K562 (cell line): ENCODE measurements around the gene TMSB15B. TPM values are rescaled to one million over a fixed set of nuclear protein-coding genes. Genes with fewer than 3 reads are reported as not detected.
A peak's percentile ranks its signal among the peaks of the same experiment; 100 is the strongest.
"Not testable (repeated sequence)": the region's sequence is repeated elsewhere in the genome, so short reads cannot be mapped to it uniquely, and the experiment has no call there.

Experiments
- ATAC-seq: fragments of 200-7000 bp; cut with Tn5 transposase; 3 replicates; pipeline ENCODE4 v1.9.1; 2020; ENCODE audit warnings: moderate library complexity
- Bru-seq: library from RNA; stranded (reverse); fragments of 400-500 nt; gene quantifications from one replicate; lab custom pipeline; 2021; lab: Mats Ljungman, UMichigan
- BruChase-seq, 2 experiments: library from RNA; stranded (reverse); fragments of 400-500 nt; gene quantifications; one replicate each; lab custom pipeline; 2021; lab: Mats Ljungman, UMichigan
- BruUV-seq: library from RNA; stranded (reverse); fragments of 400-500 nt; replicated peaks from 2 replicates; lab custom pipeline; 2021; lab: Mats Ljungman, UMichigan
- CTCF ChIA-PET: fragments of 300-600 bp; formaldehyde crosslinking; extraction: SDS; loops from one replicate; lab custom pipeline; 2021; ENCODE audit warnings: low intra/inter-chr PET ratio; lab: Yijun Ruan, JAX
- POLR2A ChIA-PET: fragments of 300-600, 350-650 bp; sonication (Branson Sonifier 250); formaldehyde crosslinking; extraction: SDS; loops from one replicate; lab custom pipeline; 2021; ENCODE audit warnings: antibody characterized with exemption, inconsistent platforms; lab: Yijun Ruan, JAX
- DNase-seq, 4 experiments: peaks; one replicate each; pipeline versions ENCODE4 v3.0.0 to v3.0.0-alpha.2; 2011 to 2018; ENCODE audit warnings: low spot score in 3 of 4, mixed read lengths in 3 of 4; ENCODE audit errors: extremely low read depth in 1 of 4
- FAIRE-seq: peaks from 2 replicates; lab custom pipeline; 2011; peaks lifted over from hg19 to GRCh38; lab: Jason Lieb, UNC
- H2AFZ ChIP-seq: 2 replicates; pipeline ENCODE4 v1.6.0; 2011; ENCODE audit warnings: low read depth, low read length, control low read depth, inconsistent platforms
- H3K27ac ChIP-seq: fragments of 200-600 bp; 3 replicates; pipeline ENCODE4 v1.8.0; 2011; ENCODE audit warnings: low read depth, mild to moderate bottlenecking, control low read depth, inconsistent platforms, low read length, moderate library complexity, mixed read lengths; ENCODE audit errors: extremely low read depth
- H3K27me3 ChIP-seq, 2 experiments: fragments of 300-600 bp in 1 of 2; 2 replicates in 1 of 2; 3 replicates in 1 of 2; pipeline versions ENCODE4 v1.6.0 to v1.8.0; 2011; ENCODE audit warnings: inconsistent platforms in 2 of 2, low read length in 2 of 2, mild to moderate bottlenecking in 1 of 2, mixed read lengths in 1 of 2, moderate library complexity in 1 of 2; ENCODE audit not compliant: control insufficient read depth in 2 of 2, insufficient read depth in 2 of 2
- H3K36me3 ChIP-seq: fragments of 300-600 bp; 3 replicates; pipeline ENCODE4 v1.8.0; 2011; ENCODE audit warnings: mild to moderate bottlenecking, low read length, inconsistent platforms; ENCODE audit not compliant: control insufficient read depth, insufficient read depth
- H3K4me1 ChIP-seq, 2 experiments: fragments of 200-600 bp in 1 of 2; replicated peaks in 1 of 2; 2 replicates in 1 of 2; 3 replicates in 1 of 2; pipeline versions ENCODE4 v1.5.1 to v1.8.0; 2011; ENCODE audit warnings: inconsistent platforms in 2 of 2, low read length in 2 of 2, mild to moderate bottlenecking in 1 of 2, mixed read lengths in 1 of 2, moderate library complexity in 1 of 2; ENCODE audit not compliant: control insufficient read depth in 2 of 2, insufficient read depth in 2 of 2
- H3K4me2 ChIP-seq: 2 replicates; pipeline ENCODE4 v1.6.1; 2011; ENCODE audit warnings: low read length, control low read depth, inconsistent platforms, mixed read lengths; ENCODE audit not compliant: insufficient read depth
- H3K4me3 ChIP-seq: fragments of 200-600 bp; sonication (generic), shearing (Covaris generic); 2 replicates; pipeline ENCODE4 v1.5.1; 2016; ENCODE audit warnings: control low read depth, inconsistent platforms
- H3K79me2 ChIP-seq: fragments of 200-600 bp; 3 replicates; pipeline ENCODE4 v1.8.0; 2011; ENCODE audit warnings: low read length, inconsistent platforms; ENCODE audit not compliant: control insufficient read depth, insufficient read depth
- H3K9ac ChIP-seq, 2 experiments: 2 replicates each; pipeline versions ENCODE4 v1.6.0 to v1.6.1; 2011; ENCODE audit warnings: low read depth in 2 of 2, low read length in 2 of 2, control low read depth in 1 of 2, inconsistent platforms in 1 of 2, mild to moderate bottlenecking in 1 of 2, mixed read lengths in 1 of 2; ENCODE audit not compliant: insufficient read depth in 1 of 2
- H3K9me1 ChIP-seq: one replicate; pipeline ENCODE4 v1.6.0; 2011; ENCODE audit warnings: inconsistent platforms, mild to moderate bottlenecking, low read length, moderate library complexity; ENCODE audit not compliant: control insufficient read depth, insufficient read depth
- H3K9me3 ChIP-seq: replicated peaks from 2 replicates; pipeline ENCODE4 v1.5.1; 2011; ENCODE audit warnings: low read depth, low read length, inconsistent platforms; ENCODE audit not compliant: control insufficient read depth, insufficient read depth
- H4K20me1 ChIP-seq: replicated peaks from 2 replicates; pipeline ENCODE4 v1.6.1; 2011; ENCODE audit warnings: low read length, inconsistent platforms, mixed read lengths; ENCODE audit not compliant: control insufficient read depth, insufficient read depth
- WGBS: fragments of 100-300 bp; shearing (Covaris generic); methylation state at CpG from one replicate; pipeline ENCODE4 v1.1.6; 2016; ENCODE audit warnings: low coverage, mixed read lengths; ENCODE audit not compliant: insufficient coverage; ENCODE audit errors: missing lambda C conversion rate; 5-methylcytosine and 5-hydroxymethylcytosine counted together
- in situ Hi-C: fragments of 300-500 bp; cut with MboI; formaldehyde crosslinking; loops from 4 replicates; pipeline ENCODE4 v1.15.0; 2018; ENCODE audit warnings: inconsistent platforms, mixed read lengths
- intact Hi-C: fragments of 100-400 bp; cut with micrococcal nuclease; formaldehyde crosslinking; loops from 2 replicates; pipeline ENCODE4 v1.14.2; 2022
- long read RNA-seq, 3 experiments: library from polyadenylated mRNA in 2 of 3; library from RNA in 1 of 3; unstranded in 2 of 3; stranded (forward) in 1 of 3; transcript quantifications; one replicate each; pipeline ENCODE4 v2.0.0, GENCODE V29; 2019 to 2022
- polyA minus RNA-seq, 3 experiments: library from RNA; depleted of rRNA, polyadenylated mRNA; stranded (reverse); fragments of >200 nt; gene quantifications; 2 replicates each; pipeline ENCODE4 v1.2.3, GENCODE V29; 2011
- polyA plus RNA-seq, 8 experiments: library from polyadenylated mRNA; depleted of rRNA in 4 of 8; stranded (reverse) in 5 of 8; unstranded in 3 of 8; fragments of >200 nt; fragmentation: Nextera tagmentation in 2 of 8; fragmentation: Illumina TruSeq in 1 of 8; extraction: Ambion mirVana in 2 of 8; extraction: Trizol in 1 of 8; gene quantifications; 2 replicates each; pipeline versions ENCODE4 v1.2.1 to v1.2.3, GENCODE V29; 2011 to 2014; ENCODE audit warnings: inconsistent platforms in 1 of 8, missing spikeins in 1 of 8
- total RNA-seq, 7 experiments: library from RNA; depleted of rRNA in 6 of 7; stranded (reverse); fragments of >200 nt in 6 of 7; fragmentation: Illumina TruSeq in 2 of 7; extraction: Trizol in 2 of 7; gene quantifications; 2 replicates each; pipeline versions ENCODE4 v1.2.1 to v1.2.3, GENCODE V29; 2011 to 2021; ENCODE audit warnings: low replicate concordance in 1 of 7

The TMSB15B gene
- 0.12 and 0.32 TPM in 2 replicates for total RNA-seq (2011; cell fraction: chromatin; rRNA removed; ENCODE audit: low replicate concordance)
- 0.53 TPM in 1 of 2 replicates, not detected in the other for total RNA-seq (2011; cell fraction: nucleolus; rRNA removed)
- 0.51 TPM in 1 of 2 replicates, not detected in the other for total RNA-seq (2011; cell fraction: nucleoplasm; rRNA removed)
- total RNA-seq (2014; rRNA removed): not detected in 2 replicates
- 0.22 TPM in 1 of 2 replicates, not detected in the other for total RNA-seq (2014; rRNA removed; fragmentation: Illumina TruSeq; extraction: Trizol)
- total RNA-seq (2015; rRNA removed; fragmentation: Illumina TruSeq; extraction: Trizol): not detected in 2 replicates
- total RNA-seq (2021): not detected in 2 replicates
- polyA plus RNA-seq (2011; rRNA removed): 0.77 TPM in 1 of 2 replicates, not detected in the other
- polyA plus RNA-seq (2011; cell fraction: cytosol; rRNA removed): 0.07 TPM in 1 of 2 replicates, not detected in the other
- 0.20 TPM in 1 of 2 replicates, not detected in the other for polyA plus RNA-seq (2011; cell fraction: nucleus; rRNA removed)
- polyA plus RNA-seq (2012): 0.36 and 0.46 TPM in 2 replicates
- 0.14 TPM in 1 of 2 replicates, not detected in the other for polyA plus RNA-seq (2014; fragmentation: Illumina TruSeq; extraction: Trizol)
- polyA plus RNA-seq (2014; fragmentation: Nextera tagmentation; extraction: Ambion mirVana): under 1 TPM; 0.32 to 0.39 TPM
- 0.05 and 0.93 TPM in 2 replicates for polyA plus RNA-seq (2014; rRNA removed)
- polyA minus RNA-seq (2011; rRNA and poly(A)+ RNA removed): not detected in 2 replicates
- polyA minus RNA-seq (2011; cell fraction: cytosol; rRNA and poly(A)+ RNA removed): not detected in 2 replicates
- not detected in 2 replicates for polyA minus RNA-seq (2011; cell fraction: nucleus; rRNA and poly(A)+ RNA removed)
- percentile 12 among the genes with signal in this experiment for Bru-seq, nascent RNA
- percentile 2 among the genes with signal in this experiment for BruChase-seq, experiment 1, labeled RNA remaining after a 2-hour chase
- BruChase-seq, experiment 2, labeled RNA remaining after a 6-hour chase: percentile 6 among the genes with signal in this experiment
- long read RNA-seq, experiment 1: 0 reads
- long read RNA-seq, experiment 2: 0 reads
- long read RNA-seq, experiment 3: 0 reads

DNA sequence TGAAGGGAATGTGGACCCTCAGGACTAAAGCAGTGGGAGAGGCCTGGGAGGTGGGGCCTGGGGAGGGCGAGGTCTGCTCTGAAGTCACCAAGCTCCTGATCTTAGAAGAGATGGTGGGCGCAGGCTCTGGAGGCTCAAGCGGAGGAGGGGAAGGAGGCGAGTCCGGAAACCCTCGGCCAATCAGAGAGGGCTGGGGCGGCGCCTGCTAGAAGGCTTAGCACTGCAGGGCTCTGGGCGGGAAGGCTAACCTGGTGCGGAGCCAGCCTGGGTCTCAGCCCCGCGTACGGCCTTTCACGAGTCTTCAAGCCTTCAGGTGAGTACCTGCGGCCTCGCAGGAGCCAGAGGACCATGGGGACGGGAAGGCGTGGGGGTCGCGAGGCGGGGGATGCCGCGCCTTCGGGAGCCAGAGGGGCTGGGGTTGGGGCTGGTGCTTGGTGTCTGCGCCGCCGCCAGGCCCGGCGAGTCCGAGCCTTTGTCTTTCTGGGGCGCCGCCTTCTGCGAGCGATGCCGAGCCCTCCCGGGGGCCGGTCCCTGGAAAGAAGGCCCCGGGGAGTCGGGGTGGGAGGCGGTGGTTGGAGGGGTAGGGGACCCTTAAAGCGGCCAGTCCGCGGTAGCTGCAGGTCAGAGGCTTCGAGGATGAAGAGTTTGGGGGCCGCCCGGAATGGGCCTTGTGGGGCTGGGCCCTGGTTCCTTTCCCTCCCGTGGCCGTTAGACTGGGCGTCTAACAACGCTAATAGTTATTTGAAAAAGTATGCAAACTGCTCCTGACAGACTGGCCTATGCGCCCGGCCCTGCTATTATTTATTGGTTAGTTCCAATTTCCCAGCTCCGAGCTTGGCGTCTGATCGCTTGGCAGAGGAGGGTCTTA lies at the start of gene TMSB15B:
Gene TMSB15B, plus strand, starts transcription at position 217 of the 868 bp plus-strand sequence.
- H3K4me2 ChIP-seq, POLR2A ChIA-PET, H3K27me3 ChIP-seq, H3K79me2 ChIP-seq, intact Hi-C loops, H3K9me3 ChIP-seq, H2AFZ ChIP-seq, FAIRE-seq, H3K9me1 ChIP-seq, H3K36me3 ChIP-seq, DNase-seq, in situ Hi-C loops, H3K4me3 ChIP-seq, H4K20me1 ChIP-seq, CTCF ChIA-PET, BruUV-seq, H3K9ac ChIP-seq, H3K27ac ChIP-seq, H3K4me1 ChIP-seq: not testable (repeated sequence)
- no CpG with 5 or more reads among the region's 55 CpGs for WGBS
- ATAC-seq: peak; percentile 88
